Left lung (tissue), 10 donors: ENCODE measurements around the gene DDX41. TPM values are rescaled to one million over a fixed set of nuclear protein-coding genes. Genes with fewer than 3 reads are reported as not detected.

ENCODE experiments used
- ATAC-seq: fragments of 200-7000 bp; cut with Tn5 transposase; one replicate; pipeline ENCODE4 v1.9.1; 2020; ENCODE audit warnings: moderate library complexity
- DNase-seq, 4 donors: peaks; one replicate each; pipeline ENCODE4 v3.0.0-alpha.2; 2013 to 2020
- H3K27ac ChIP-seq, 2 donors: fragments of 200-600 bp; sonication (generic) in 1 of 2; one replicate each; pipeline versions ENCODE4 v1.5.0 to v1.8.0; 2020 to 2021
- H3K27me3 ChIP-seq, 2 donors: fragments of 200-600 bp; sonication (generic) in 1 of 2; one replicate each; pipeline versions ENCODE4 v1.5.0 to v1.8.0; 2020 to 2021
- H3K36me3 ChIP-seq, 2 donors: fragments of 200-600 bp; sonication (generic) in 1 of 2; one replicate each; pipeline versions ENCODE4 v1.5.0 to v1.8.0; 2020 to 2021
- H3K4me1 ChIP-seq, 2 donors: fragments of 200-600 bp; one replicate each; pipeline ENCODE4 v1.8.0; 2021
- H3K4me3 ChIP-seq, 2 donors: fragments of 200-600 bp; sonication (generic) in 1 of 2; one replicate each; pipeline versions ENCODE4 v1.5.0 to v1.8.0; 2020 to 2021; ENCODE audit warnings: mild to moderate bottlenecking in 1 of 2
- H3K9me3 ChIP-seq, 2 donors: fragments of 200-600 bp; sonication (generic) in 1 of 2; one replicate each; pipeline versions ENCODE4 v1.5.0 to v1.8.0; 2020 to 2021
- CTCF ChIP-seq, 2 donors: fragments of 200-600 bp; sonication (generic) in 1 of 2; IDR thresholded peaks; one replicate each; pipeline versions ENCODE4 v1.5.0 to v1.8.0; 2021; ENCODE audit warnings: antibody characterized with exemption in 2 of 2
- intact Hi-C, 2 donors: fragments of 100-400 bp; cut with DNase I; formaldehyde crosslinking; loops; one replicate each; pipeline versions ENCODE4 v1.11.2 to v1.14.2; 2022
- polyA plus RNA-seq, 6 donors: library from polyadenylated mRNA; unstranded; fragments of 120-200 nt; gene quantifications; one replicate each; pipeline ENCODE4 v1.2.1, GENCODE V29; 2013; ENCODE audit not compliant: insufficient read length in 6 of 6
- total RNA-seq, 2 donors: library from RNA; stranded (reverse); fragmentation: NEBNext Ultra II Directional; extraction: Animal tissue kit (Norgen Biotek cat#: 25700); gene quantifications; one replicate each; pipeline ENCODE4 v1.2.1, GENCODE V29; 2021
- donor health status: DM: no; HTN: yes; CAD: no.
- donor health status: DM: no; HTN: no; CAD: no.

DDX41 gene
- total and polyA plus RNA-seq, 8 donors, result 65.9 to 90.2 (median 81.9) TPM

- peaks cover 5 to 53% of the 10 kb centered on the region in 2 donors for H3K4me1 ChIP-seq
- H3K4me3 ChIP-seq, result no peak overlapping the region
- no peak for TF ChIP-seq CTCF (IDR thresholded peaks at IDR 0.05)
- H3K9me3 ChIP-seq, result no peaks in the 10 kb centered on the region
- H3K27me3 ChIP-seq, result peaks cover 0 to 10% of the 10 kb centered on the region in 2 donors
- no peak for ATAC-seq
- intact Hi-C loops, result loop anchor here in 1 of 2 donors (5.0 kb wide), 1 partner anchor 111 kb away; no protein-coding TSS in a partner anchor
- peaks cover 0 to 58% of the 10 kb centered on the region in 2 donors for H3K36me3 ChIP-seq
- DNase-seq, result no peak
- H3K27ac ChIP-seq, result peak overlapping the region in 1 of 2 donors; percentile 18
These were observed 13.9 kb downstream of the DDX41 start for GRCh38 chr5:177502886-177503285.

GRCh38 chr5:177501874-177502678, 14.7 kb downstream of the DDX41 start:
- Histone ChIP-seq H3K4me3 (no peak overlapping the region), H3K36me3 (peaks cover 0 to 50% of the 10 kb centered on the region in 2 donors), H3K9me3 (no peaks in the 10 kb centered on the region), H3K27me3 (peaks cover 0 to 10% of the 10 kb centered on the region in 2 donors), H3K4me1 (peaks cover 5 to 50% of the 10 kb centered on the region in 2 donors), H3K27ac (peak overlapping the region in 1 of 2 donors; percentile 18)
- intact Hi-C loops, result loop anchor here in 1 of 2 donors (5.0 kb wide), 1 partner anchor 110 kb away; no protein-coding TSS in a partner anchor
- ATAC-seq (no peak), DNase-seq (no peak)
- TF ChIP-seq CTCF (IDR thresholded peaks at IDR 0.05), result no peak

GRCh38 chr5:177500685-177501522, 15.9 kb downstream of the DDX41 start:
- H3K27ac ChIP-seq, result no peak overlapping the region
- H3K36me3 ChIP-seq, result peaks cover 0 to 38% of the 10 kb centered on the region in 2 donors
- DNase-seq (peak; percentile 83 to 98 (median 90)), ATAC-seq (peak; percentile 36)
- H3K4me1 ChIP-seq, result peaks cover 13 to 47% of the 10 kb centered on the region in 2 donors
- no peak overlapping the region for H3K4me3 ChIP-seq
- no peaks in the 10 kb centered on the region for H3K9me3 ChIP-seq
- TF ChIP-seq CTCF (IDR thresholded peaks at IDR 0.05), result peak; percentile 93 to 99
- intact Hi-C loops, result loop anchor here in 1 of 2 donors (5.0 kb wide), 1 partner anchor 109 kb away; no protein-coding TSS in a partner anchor
- peaks cover 0 to 10% of the 10 kb centered on the region in 2 donors for H3K27me3 ChIP-seq

- Histone ChIP-seq H3K4me3 (no peak overlapping the region), H3K27me3 (peaks cover 0 to 10% of the 10 kb centered on the region in 2 donors), H3K4me1 (peaks cover 23 to 56% of the 10 kb centered on the region in 2 donors), H3K9me3 (no peaks in the 10 kb centered on the region), H3K27ac (no peak overlapping the region), H3K36me3 (peaks cover 0 to 28% of the 10 kb centered on the region in 2 donors)
- ATAC-seq (no peak), DNase-seq (no peak)
- intact Hi-C loops, result loop anchor here in 1 of 2 donors (5.0 kb wide), 1 partner anchor 108 kb away; no protein-coding TSS in a partner anchor
- no peak for TF ChIP-seq CTCF (IDR thresholded peaks at IDR 0.05)
These were observed 16.9 kb downstream of the DDX41 start for GRCh38 chr5:177499842-177500241.
